IMR-90 (cell line): ENCODE measurements around the gene CHN1.

Experiments used
- POLR2A ChIP-seq: IDR thresholded peaks from 2 replicates; pipeline ENCODE4 v1.6.1; 2012; ENCODE audit warnings: mild to moderate bottlenecking, low read depth, low read length
- USF2 ChIP-seq: fragments of 150-350 bp; IDR thresholded peaks from 2 replicates; pipeline ENCODE4 v1.6.1; 2017; ENCODE audit warnings: mild to moderate bottlenecking, antibody characterized with exemption, low read length, low read depth

GRCh38 chr2:174760845-174761473 is 244.2 kb downstream of the CHN1 start:
- no peak for TF ChIP-seq USF2
- no peak for TF ChIP-seq POLR2A
